AML-193 (cell line): ENCODE data around the gene NAT16.
"Not testable (repeated sequence)": the region's sequence is repeated elsewhere in the genome, so short reads cannot be mapped to it uniquely, and the experiment has no call there.

Experiments
- DNase-seq, 2 experiments: peaks; one replicate each; lab custom pipeline; 2025; lab: John Stamatoyannopoulos, UW

Gene NAT16

DNA sequence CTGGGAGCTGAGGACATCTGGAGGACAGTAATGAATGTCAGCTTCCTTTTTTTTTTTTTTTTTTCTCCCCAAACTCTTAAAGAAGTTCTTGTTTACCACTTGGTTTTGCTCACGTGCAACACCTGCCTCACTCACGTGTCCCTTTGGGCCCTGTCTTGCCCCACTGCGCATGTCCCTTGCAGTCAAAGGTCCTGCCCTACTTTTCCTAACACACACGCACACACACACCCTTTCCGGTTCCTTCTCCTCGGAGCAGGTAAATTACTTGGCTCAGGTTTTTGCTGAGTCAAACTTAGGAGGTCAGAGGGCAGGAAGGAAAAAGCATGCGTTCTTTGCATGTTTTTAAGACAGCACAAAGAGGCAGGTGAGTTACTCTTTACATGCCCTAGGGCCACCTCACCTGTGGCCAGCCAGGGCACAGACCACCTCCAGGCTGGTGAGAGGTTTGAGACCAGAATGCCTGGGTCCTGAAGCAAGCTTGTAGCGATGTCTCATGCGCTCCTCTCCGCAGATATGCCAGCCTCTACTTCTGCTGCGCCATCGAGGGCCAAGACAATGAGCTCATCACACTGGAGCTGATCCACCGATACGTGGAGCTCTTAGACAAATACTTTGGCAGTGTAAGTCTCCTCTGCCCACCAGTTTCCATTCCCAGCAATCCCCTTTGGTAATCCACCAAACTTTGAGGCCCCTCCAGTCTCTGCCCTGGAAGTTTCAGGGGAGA is 23.1 kb downstream of the NAT16 start:
- no peak for DNase-seq

DNA sequence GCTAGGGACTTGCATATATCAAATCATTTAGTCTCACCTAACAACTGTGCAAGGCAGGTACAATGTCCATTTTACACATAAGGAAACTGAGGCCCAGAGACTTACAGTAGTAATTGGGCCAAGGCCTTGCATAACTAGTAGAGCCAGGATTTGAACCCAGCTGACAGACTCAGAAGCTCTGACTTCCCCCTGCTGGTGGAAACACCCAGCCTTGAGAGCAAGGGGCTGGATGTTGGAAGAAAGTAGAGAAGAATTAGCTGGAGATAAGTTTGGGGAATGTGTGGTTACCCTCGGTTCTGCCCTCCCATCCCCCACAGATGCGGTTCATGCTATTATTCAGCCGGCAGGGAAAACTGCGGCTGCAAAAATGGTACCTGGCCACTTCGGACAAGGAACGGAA is 23.8 kb downstream of the NAT16 start:
- DNase-seq, result no peak

DNA sequence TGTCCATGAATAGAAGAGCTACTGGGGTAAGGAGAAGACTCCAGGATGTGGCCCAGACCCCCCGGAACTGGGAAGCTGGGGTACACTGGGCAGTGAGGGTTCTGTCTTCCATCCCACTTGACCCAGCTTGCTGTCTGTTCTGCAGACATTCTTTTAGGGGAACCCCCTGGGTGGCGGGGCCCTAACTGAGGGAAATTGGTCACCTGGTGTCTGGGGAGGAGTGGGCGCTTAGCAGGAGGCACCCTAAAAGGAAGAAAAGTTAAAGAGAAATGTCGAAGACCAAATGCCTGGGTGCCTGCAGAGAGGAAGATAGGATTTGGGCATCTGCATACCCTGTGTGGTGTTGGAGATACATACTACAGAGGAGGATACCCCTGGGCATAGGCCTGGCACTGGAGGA is 24.8 kb downstream of the NAT16 start:
- DNase-seq, result no peak

DNA sequence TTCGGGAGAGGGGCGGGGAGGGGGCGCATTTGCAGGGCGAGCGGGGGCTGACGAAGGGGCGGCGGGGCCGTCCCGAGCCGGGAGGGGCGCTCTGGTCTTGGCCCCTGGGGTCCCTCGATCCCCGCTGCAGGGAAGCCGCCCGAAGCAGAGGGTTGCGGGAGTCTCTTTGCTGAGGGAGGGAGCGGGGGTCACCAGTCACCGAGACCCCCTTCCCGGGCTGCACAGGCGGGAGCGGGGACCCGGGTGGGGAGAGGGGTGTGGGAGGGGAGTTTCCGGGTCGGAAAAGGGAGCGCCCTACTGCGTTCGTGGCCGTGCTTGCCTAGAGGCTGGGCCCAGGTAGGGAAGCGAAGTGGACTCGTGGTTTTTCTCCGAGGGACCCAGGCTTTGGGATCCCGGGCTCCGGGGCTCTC is 25.4 kb downstream of the NAT16 start:
- no peak for DNase-seq

DNA sequence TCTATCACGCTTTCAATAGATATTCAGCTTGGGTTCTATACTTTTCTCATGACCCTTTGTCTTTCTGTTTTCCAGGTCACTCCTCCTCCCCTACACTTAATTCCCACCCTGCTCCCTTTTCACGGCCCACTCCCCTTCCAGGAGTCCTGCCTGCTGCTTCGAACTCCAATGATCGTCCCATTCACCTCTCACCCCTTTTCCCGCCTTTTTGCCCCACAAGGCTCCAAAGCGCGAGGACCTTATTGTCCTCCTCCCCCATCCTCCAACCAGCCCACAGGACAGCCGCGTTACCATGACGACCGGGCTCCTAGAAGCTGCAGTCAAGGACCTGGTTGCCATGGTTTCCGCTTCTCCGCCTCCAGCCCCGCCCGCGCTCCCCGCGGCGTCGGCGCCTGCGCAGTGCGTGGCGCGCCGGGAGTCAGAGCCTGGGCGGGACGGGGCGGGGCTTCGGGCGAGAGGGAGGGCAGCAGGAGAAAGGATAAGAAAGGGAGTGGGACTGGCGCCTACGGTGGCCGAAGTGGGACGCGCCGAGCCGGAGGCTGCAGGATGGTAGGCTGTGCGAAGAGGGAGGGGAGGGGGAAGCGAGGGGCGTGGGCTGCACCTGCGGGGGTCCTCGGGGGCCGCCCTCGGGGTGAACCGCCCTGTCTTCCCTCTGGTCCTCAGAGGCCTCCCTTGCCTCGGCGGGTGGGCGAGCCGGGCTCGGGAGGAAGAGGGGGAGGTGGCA is 26.0 kb downstream of the NAT16 start, which contains the start of gene AP1S1:
TSS of gene AP1S1 (plus strand) at position 508 of the 724 bp plus-strand sequence. CDS start at position 547, 39 bp downstream.
- peak; percentile 72 to 76 for DNase-seq

DNA sequence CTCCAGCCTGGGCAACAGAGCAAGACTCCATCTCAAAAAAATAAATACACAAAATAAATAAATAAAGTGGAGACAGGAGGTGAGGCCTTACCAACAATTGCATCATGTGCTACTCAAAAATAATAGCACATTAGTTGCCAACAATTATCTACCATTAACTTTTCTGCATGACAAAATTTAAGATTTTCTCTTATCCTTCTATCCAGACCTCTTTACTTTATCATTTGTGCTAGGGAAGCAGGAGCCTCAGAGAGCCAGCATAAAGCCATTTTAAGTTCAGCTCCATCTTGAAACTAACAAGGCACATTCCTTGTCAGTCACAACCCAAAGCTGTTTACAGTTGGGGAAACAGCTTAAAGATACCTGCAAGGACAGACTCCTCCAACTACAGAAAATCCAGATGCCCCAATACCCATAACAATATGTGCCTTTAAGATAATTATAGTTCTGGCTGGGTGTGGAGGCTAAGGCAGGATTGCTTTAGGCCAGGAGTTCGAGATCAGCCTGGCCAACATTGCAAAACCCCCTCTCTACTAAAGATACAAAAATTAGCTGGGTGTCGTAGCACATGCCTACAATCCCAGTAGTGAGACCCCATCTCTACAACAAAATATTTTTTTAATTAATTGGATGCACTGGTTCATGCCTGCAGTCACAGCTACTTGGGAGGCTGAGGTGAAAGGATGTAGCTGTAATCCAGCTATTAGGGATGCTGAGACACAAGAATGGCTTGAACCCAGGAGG is 28.0 kb downstream of the NAT16 start:
- DNase-seq, result no peak

DNA sequence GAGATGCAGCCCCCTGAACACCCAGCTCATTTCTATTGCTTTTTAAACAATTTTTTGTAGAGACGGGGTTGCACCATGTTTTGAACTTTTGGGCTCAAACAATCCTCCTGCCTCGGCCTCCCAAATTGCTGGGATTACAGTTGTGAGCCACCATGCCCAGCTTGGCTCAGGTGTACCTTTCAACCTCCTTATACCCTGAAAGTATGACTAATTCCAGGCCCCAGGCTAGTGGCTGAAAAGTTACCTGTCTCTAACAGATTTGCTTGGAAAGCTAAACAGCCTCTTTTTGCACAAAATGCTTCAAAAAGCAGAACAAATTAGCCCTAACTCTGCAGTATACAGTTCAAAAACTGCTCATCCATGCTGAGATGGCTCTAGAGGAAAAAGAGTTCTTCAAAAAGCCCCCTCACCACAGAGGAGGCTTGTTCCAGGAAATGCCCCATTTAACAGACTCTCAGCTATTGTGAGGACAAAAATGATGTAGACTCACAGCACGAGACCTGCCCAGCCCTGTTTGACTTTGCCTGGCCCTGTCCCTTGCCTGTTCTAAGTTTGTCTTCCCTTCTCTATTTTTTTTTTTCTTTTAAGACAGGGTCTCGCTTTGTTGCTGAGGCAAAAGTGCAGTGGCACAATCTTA is 39.2 kb downstream of the NAT16 start:
- no peak for DNase-seq

DNA sequence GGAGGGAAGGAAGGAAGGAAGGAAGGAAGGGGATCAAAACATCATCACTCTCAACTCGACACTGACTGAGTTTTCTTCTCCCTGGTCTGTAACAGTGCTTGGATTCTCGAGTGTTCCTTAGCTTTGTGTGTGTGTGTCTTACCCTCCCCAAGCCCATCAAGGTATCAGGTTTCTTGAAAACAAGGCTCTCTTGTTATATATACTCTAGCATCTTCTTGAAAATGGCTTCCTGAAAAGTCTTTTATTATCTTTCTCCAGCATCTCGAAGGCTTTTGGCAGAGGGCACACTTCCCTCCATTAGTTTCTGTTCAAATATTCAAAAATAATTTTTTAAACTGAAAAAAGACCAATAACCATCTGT is 39.8 kb downstream of the NAT16 start:
- DNase-seq, result no peak

DNA sequence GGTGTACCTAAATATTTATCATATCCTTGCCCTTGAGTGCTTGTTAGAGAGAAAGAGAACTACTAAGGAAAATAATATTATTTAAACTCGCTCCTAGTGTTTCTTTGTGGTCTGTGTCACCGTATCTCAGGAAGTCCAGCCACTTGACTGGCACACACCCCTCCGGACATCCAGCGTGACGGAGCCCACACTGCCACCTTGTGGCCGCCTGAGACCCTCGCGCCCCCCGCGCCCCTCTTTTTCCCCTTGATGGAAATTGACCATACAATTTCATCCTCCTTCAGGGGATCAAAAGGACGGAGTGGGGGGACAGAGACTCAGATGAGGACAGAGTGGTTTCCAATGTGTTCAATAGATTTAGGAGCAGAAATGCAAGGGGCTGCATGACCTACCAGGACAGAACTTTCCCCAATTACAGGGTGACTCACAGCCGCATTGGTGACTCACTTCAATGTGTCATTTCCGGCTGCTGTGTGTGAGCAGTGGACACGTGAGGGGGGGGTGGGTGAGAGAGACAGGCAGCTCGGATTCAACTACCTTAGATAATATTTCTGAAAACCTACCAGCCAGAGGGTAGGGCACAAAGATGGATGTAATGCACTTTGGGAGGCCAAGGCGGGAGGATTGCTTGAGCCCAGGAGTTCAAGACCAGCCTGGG is 41.8 kb downstream of the NAT16 start:
- peak; percentile 76 to 82 for DNase-seq

DNA sequence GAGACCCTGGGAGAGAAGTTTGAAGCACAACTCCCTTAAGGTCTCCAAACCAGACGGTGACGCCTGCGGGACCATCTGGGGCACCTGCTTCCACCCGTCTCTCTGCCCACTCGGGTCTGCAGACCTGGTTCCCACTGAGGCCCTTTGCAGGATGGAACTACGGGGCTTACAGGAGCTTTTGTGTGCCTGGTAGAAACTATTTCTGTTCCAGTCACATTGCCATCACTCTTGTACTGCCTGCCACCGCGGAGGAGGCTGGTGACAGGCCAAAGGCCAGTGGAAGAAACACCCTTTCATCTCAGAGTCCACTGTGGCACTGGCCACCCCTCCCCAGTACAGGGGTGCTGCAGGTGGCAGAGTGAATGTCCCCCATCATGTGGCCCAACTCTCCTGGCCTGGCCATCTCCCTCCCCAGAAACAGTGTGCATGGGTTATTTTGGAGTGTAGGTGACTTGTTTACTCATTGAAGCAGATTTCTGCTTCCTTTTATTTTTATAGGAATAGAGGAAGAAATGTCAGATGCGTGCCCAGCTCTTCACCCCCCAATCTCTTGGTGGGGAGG is 42.4 kb downstream of the NAT16 start:
- DNase-seq, result no peak

DNA sequence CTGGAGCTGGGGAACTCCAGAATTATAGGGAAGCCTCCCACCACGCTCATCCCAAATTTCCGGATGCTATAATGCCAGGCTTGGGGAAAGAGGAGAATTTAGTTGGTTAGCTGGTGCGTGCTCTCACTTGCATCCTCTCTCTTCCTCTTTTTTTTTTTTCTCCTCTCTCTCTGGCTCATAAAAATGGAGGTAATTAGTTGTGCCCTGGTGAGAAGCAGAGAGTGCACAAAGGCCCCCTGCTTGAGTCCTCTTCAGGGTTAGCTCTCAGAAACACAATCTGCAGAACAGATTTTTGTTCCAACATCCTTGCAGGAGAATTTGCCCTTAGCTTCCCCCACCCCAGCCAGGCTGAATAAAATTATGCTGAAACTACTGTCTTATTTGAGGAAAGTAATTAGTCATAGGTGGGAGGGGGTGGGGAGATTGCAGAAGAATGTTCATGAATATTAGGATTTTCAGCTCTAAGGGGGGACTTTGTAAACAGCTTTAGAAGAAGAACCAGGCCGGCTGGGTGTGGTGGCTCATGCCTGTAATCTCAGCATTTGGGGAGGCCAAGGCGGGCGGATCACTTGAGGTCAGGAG is 45.6 kb downstream of the NAT16 start:
- DNase-seq, result no peak

DNA sequence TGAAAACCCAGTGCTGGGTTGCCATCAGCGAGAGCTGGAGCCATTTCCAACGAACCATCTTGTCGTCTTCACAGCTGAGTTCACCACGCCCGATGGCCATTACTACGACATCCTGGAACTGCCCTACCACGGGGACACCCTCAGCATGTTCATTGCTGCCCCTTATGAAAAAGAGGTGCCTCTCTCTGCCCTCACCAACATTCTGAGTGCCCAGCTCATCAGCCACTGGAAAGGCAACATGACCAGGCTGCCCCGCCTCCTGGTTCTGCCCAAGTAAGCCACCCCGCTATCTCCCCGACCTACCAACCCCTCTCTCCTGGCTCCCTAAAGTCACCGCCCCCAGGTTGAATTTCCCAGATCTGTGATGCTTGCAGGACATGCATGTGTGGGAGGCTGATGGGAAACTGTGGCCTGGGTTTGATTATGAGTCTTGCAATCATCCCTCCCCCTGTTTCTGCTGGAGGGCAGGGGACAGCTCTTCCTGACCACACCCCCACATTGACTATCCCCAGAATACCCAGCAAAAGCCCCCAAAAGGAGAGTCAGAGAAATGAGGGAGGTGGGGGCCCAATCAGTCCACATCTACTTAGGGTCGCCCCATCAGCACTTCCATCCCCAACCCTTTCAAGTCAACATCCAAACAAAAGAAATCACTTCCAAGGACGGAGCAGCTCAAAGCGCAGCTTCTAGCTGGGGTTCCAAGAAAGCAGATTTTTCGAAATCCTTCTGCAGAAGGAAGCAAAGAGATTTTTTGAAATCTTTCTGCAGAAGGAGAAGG is 46.3 kb downstream of the NAT16 start:
- DNase-seq, result no peak

DNA sequence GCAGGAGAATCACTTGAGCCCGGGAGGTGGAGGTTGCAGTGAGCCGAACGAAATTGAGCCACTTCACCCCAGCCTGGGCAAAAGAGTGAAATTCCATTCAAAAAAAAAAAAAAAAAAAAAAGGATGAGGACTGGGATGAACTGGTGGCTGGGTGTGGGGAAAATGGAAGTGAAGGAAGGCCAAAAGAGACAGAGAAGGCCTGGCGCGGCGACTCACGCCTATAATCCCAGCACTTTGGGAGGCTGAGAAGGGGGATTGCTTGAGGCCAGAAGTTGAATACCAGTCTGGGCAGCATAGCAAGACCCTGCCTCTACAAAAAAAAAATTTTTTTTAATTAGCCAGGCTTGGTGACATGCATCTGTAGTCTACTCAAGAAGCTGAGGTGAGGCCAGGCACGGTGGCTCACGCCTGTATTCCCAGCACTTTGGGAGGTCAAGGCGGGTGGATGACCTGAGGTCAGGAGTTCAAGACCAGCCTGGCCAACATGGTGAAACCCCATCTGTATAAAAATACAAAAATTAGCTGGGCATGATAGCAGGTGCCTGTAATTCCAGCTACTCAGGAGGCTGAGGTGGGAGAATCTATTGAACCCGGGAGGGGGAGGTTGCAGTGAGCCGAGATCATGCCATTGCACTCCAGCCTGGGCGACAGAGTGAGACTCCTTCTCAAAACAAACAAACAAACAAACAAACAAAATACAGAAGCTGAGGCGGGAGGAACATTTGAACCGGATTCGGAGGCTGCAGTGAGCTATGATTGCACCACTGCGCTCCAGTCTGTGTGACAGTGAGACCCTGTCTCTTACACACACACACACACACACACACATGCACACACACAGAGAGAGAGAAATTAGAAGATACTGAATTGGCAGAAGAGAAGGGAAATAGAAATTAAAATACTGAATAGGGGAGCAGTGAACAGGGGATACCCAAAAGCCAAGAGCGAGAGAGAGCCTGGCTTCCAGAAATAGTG is 47.2 kb downstream of the NAT16 start:
- DNase-seq, result not testable (repeated sequence)

DNA sequence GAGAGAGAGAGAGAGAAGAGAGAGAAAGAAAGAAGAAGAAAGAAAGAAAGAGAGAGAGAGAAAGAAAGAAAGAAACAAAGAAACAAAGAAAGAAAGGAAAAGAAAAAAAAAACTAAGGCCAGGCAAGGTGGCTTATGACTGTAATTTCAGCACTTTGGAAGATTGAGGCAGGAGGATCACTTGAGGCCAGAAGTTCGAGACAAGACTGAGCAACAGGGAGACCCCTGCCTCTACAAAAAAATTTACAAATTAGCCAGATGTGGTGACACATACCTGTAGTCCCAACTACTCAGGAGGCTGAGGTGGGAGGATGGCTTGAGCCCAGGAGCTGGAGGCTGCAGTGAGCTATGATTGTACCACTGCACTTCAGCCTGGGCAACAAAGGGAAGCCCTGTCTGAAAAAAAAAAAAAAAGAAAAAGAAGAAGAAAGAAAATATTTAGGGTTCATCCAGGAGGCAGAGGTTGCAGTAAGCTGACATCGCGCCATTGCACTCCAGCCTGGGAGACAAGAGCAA is 50.4 kb downstream of the NAT16 start:
- no peak for DNase-seq

DNA sequence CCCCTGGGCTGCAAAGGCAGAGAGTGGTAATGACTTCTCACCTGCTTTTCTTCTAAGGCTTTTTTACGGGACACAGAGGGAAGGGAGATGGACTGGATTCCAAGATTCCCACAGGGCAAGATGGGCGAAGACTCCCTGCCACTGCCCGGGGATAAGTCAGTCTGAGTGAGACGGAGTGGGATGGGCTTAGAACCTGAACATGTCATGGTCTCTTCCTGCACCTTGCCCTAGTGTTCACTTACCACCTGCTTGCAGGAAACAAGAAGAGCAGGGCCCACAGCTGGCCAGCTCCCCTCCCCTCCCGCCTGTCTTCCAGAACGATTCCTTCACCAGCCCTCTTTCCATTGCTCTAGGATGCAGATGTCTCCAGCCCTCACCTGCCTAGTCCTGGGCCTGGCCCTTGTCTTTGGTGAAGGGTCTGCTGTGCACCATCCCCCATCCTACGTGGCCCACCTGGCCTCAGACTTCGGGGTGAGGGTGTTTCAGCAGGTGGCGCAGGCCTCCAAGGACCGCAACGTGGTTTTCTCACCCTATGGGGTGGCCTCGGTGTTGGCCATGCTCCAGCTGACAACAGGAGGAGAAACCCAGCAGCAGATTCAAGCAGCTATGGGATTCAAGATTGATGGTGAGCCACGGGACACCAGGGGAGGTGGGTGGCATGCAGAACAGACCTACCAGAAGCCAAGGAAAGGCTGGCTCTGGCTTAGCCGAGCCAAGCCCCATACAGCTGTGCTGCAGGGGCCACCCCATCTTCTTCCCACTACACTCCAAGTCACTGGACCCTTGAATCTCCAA is 51.9 kb downstream of the NAT16 start:
- no peak for DNase-seq

DNA sequence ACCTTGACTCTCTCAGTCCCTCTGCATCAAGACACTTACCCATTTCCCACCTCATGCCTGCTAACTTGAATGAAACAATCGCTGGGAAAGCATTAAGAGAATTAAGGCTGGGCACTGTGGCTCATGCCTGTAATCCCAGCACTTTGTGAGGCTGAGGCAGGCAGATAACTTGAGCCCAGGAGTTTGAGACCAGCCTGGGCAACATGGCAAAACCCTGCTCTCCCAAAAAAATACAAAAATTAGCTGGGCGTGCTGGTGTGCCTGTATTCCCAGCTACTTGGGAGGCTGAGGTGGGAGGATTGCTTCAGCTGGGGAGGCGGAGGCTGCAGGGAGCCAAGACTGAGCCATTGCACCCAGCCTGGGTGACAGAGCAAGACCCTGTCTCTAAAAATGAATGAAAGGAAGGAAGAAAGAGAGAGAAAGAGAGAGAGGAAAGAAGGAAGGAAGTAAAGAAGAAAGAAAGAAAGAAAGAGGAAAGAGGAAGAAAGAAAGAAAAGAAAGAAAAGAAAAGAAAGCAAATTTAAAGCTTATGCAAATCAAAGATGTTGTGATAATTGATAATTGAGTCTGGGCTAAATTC is 52.5 kb downstream of the NAT16 start:
- DNase-seq, result no peak

DNA sequence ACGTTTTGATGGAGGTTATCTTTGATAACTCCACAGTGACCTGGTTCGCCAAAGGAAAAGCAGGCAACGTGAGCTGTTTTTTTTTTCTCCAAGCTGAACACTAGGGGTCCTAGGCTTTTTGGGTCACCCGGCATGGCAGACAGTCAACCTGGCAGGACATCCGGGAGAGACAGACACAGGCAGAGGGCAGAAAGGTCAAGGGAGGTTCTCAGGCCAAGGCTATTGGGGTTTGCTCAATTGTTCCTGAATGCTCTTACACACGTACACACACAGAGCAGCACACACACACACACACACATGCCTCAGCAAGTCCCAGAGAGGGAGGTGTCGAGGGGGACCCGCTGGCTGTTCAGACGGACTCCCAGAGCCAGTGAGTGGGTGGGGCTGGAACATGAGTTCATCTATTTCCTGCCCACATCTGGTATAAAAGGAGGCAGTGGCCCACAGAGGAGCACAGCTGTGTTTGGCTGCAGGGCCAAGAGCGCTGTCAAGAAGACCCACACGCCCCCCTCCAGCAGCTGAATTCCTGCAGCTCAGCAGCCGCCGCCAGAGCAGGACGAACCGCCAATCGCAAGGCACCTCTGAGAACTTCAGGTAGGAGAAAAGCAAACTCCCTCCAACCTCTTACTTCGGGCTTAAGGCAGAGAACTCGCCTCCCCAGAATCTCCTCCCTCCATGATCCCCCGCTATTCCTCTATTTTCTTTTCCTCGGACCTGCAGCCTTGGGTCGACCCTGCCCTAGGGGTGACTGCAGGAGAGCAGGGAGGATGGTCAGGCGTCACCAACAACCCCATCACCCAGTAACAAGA is 53.2 kb downstream of the NAT16 start, which contains the start of gene SERPINE1:
TSS of gene SERPINE1 (plus strand) at position 454 of the 809 bp plus-strand sequence. CDS start 1,290 bp downstream, outside the sequence.
- DNase-seq, result peak; percentile 15 to 18
